Thyroid gland (tissue), 4 donors: Measurements from ENCODE around the gene TUFT1.

Experiments used
- CTCF ChIP-seq, 6 experiments: fragments of 200-600 bp in 3 of 6; fragments of 450-650 bp in 3 of 6; sonication (generic) in 3 of 6; IDR thresholded peaks; one replicate each; pipeline ENCODE4 v1.5.1; 2016 to 2019; ENCODE audit warnings: antibody characterized with exemption in 6 of 6, mild to moderate bottlenecking in 2 of 6, inconsistent platforms in 1 of 6, moderate library complexity in 1 of 6
- POLR2A ChIP-seq, 2 donors: fragments of 450-650 bp; IDR thresholded peaks; one replicate each; pipeline ENCODE4 v1.6.1; 2017; ENCODE audit warnings: antibody characterized with exemption in 2 of 2, mild to moderate bottlenecking in 2 of 2, moderate library complexity in 1 of 2

GRCh38 chr1:151529211-151529702 lies 10.9 kb upstream of the TUFT1 start:
- TF ChIP-seq CTCF (IDR thresholded peaks at IDR 0.05), result no peak
- no peak for TF ChIP-seq POLR2A (IDR thresholded peaks at IDR 0.05)
